Measurements from ENCODE around the gene CADM3.

DNA sequence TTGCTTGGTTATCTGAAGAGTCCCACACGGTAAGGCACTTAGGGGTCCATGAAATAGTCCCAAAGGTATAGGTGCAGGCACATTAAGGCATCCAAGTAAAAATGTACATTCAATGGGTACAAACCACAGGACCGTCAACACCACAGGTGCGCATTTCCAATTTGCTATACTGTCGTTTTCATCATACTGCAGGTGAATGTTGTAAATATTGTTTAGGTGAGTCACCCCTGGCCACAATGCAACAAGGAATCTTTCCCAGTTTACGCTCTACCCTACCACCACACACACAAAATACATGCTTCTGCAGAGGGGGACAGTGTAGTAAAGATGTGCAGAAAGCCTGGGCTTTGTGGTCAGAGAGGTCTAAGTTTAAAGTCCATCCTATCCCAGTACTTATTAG, 13.7 kb downstream of the CADM3 start:
- TF ChIP-seq POLR2A (IDR thresholded peaks at IDR 0.05) = no peak
- TF ChIP-seq CTCF (IDR thresholded peaks at IDR 0.05) = no peak

Measured in esophagus squamous epithelium (tissue), 4 donors.